GM18519 (cell line): ENCODE data around the gene SNRPE.
"Not testable (repeated sequence)": the region's sequence is repeated elsewhere in the genome, so short reads cannot be mapped to it uniquely, and the experiment has no call there.

Experiments used
- ATAC-seq: cut with Tn5 transposase; IDR thresholded peaks from one replicate; pipeline ENCODE4 v1.9.1; 2021; ENCODE audit warnings: mild to moderate bottlenecking, moderate library complexity; ENCODE audit not compliant: unreplicated experiment, low FRiP score

The SNRPE gene

GRCh38 chr1:203861379-203862184 is at the start of gene SNRPE:
TSS of gene SNRPE (plus strand) at chr1:203861599. CDS start at chr1:203861660, 61 bp downstream.
- ATAC-seq, result peak; percentile 95

- ATAC-seq, result no peak
These were observed 47.6 kb upstream of the SNRPE start for GRCh38 chr1:203813581-203814341.

- ATAC-seq, result no peak
These were observed 43.0 kb upstream of the SNRPE start for GRCh38 chr1:203818399-203818798.

- ATAC-seq, result no peak
These were observed 38.1 kb upstream of the SNRPE start for GRCh38 chr1:203823306-203823705.

GRCh38 chr1:203826175-203826574 is 35.2 kb upstream of the SNRPE start:
- no peak for ATAC-seq

GRCh38 chr1:203828002-203828401 is 33.4 kb upstream of the SNRPE start:
- no peak for ATAC-seq

GRCh38 chr1:203828503-203828902 is 32.9 kb upstream of the SNRPE start:
- no peak for ATAC-seq

GRCh38 chr1:203829247-203829646 is 32.2 kb upstream of the SNRPE start:
- ATAC-seq, result not testable (repeated sequence)

GRCh38 chr1:203835476-203835875 is 25.9 kb upstream of the SNRPE start:
- no peak for ATAC-seq

GRCh38 chr1:203839081-203839480 is 22.3 kb upstream of the SNRPE start:
- ATAC-seq, result no peak

- no peak for ATAC-seq
These were observed 21.1 kb upstream of the SNRPE start for GRCh38 chr1:203840208-203840808.

GRCh38 chr1:203842559-203842876 is 18.9 kb upstream of the SNRPE start:
- no peak for ATAC-seq

- no peak for ATAC-seq
These were observed 18.0 kb upstream of the SNRPE start for GRCh38 chr1:203843435-203843834.

- ATAC-seq, result not testable (repeated sequence)
These were observed 8.3 kb upstream of the SNRPE start for GRCh38 chr1:203853112-203853511.

- no peak for ATAC-seq
These were observed 3.3 kb upstream of the SNRPE start for GRCh38 chr1:203858055-203858454.

- ATAC-seq, result no peak
These were observed 2.4 kb upstream of the SNRPE start for GRCh38 chr1:203858975-203859374.

- ATAC-seq, result no peak
These were observed 888 bp upstream of the SNRPE start for GRCh38 chr1:203860396-203861025.

GRCh38 chr1:203867802-203868201 is 6.4 kb downstream of the SNRPE start:
- ATAC-seq, result no peak

- ATAC-seq, result no peak
These were observed 8.8 kb downstream of the SNRPE start for GRCh38 chr1:203870245-203870644.

GRCh38 chr1:203871114-203871880 is 9.9 kb downstream of the SNRPE start:
- no peak for ATAC-seq
